Ovary (tissue), 9 donors: ENCODE measurements around the gene SOX10. TPM values are rescaled to one million over a fixed set of nuclear protein-coding genes. Genes with fewer than 3 reads are reported as not detected.
"Not testable (repeated sequence)": the region's sequence is repeated elsewhere in the genome, so short reads cannot be mapped to it uniquely, and the experiment has no call there.

Experiments
- DNase-seq, 5 donors: peaks; one replicate each; pipeline ENCODE4 v3.0.0-alpha.2; 2019 to 2020
- H3K27ac ChIP-seq, 2 donors: fragments of 200-600 bp; one replicate each; pipeline versions ENCODE4 v1.5.1 to v1.8.0; 2019 to 2022
- H3K27me3 ChIP-seq: fragments of 200-600 bp; one replicate; pipeline ENCODE4 v1.8.0; 2022
- H3K36me3 ChIP-seq: fragments of 200-600 bp; sonication (generic); one replicate; pipeline ENCODE4 v1.5.1; 2019
- H3K4me1 ChIP-seq: one replicate; pipeline ENCODE4 v1.8.1; 2013; ENCODE audit warnings: mild to moderate bottlenecking, moderate library complexity; ENCODE audit not compliant: insufficient read depth
- H3K4me3 ChIP-seq: fragments of 200-600 bp; sonication (generic); one replicate; pipeline ENCODE4 v1.5.1; 2017
- H3K9me3 ChIP-seq, 2 donors: fragments of 200-600 bp in 1 of 2; sonication (generic) in 1 of 2; one replicate each; pipeline versions ENCODE4 v1.5.1 to v1.8.1; 2013 to 2019; ENCODE audit warnings: mild to moderate bottlenecking in 1 of 2, moderate library complexity in 1 of 2
- EP300 ChIP-seq: sonication (generic); formaldehyde crosslinking; IDR thresholded peaks from one replicate; pipeline ENCODE4 v1.6.1; 2017; ENCODE audit warnings: antibody characterized with exemption
- POLR2A ChIP-seq: fragments of 450-650 bp; IDR thresholded peaks from one replicate; pipeline ENCODE4 v1.6.1; 2017; ENCODE audit warnings: antibody characterized with exemption, mild to moderate bottlenecking, moderate library complexity
- WGBS, 3 donors: extraction: QIAGEN DNeasy Blood & Tissue Kit in 1 of 3; methylation state at CpG; one replicate each; pipeline versions ENCODE4 v1.1.5 to v1.1.7; 2013 to 2017; 5-methylcytosine and 5-hydroxymethylcytosine counted together
- intact Hi-C, 4 donors: fragments of 100-400 bp; cut with DNase I; formaldehyde crosslinking; loops; one replicate each; pipeline versions ENCODE4 v1.11.0 to v1.15.1; 2022 to 2023
- polyA plus RNA-seq, 2 donors: library from polyadenylated mRNA; stranded (reverse); fragments of 200-250 nt in 1 of 2; fragments of 350-450 nt in 1 of 2; fragmentation: Illumina TruSeq in 1 of 2; extraction: RNeasy Lipid Tissue Mini Kit (QIAGEN cat#74804) in 1 of 2; gene quantifications; one replicate each; pipeline ENCODE4 v1.2.3, GENCODE V29; 2013 to 2014
- total RNA-seq, 7 donors: library from RNA; depleted of rRNA in 2 of 7; stranded (reverse); fragments of >200 nt in 2 of 7; fragmentation: NEBNext Ultra II Directional in 3 of 7; extraction: Animal tissue kit (Norgen Biotek cat#: 25700) in 3 of 7; gene quantifications; one replicate each; pipeline versions ENCODE4 v1.1.0 to v1.2.4, GENCODE V29; 2016 to 2023
- TF ChIP-seq, protein P1 (sequence below), 3 donors: fragments of 450-650 bp in 2 of 3; fragments of 200-600 bp in 1 of 3; IDR thresholded peaks; one replicate each; pipeline versions ENCODE4 v1.5.1 to v1.8.0; 2016 to 2022; ENCODE audit warnings: antibody characterized with exemption in 3 of 3, mild to moderate bottlenecking in 1 of 3
- donor health status: DM: no; HTN: no; CAD: no; lungs with moderate emphysema.
- donor health status: DM: no; HTN: no; CAD: no.
- donor health status: Bipolar disorder and iron deficiency.
- donor health status: DM: yes; HTN: yes; CAD: no.
- donor health status: DM: no; HTN: no; CAD: no.
- donor health status: DM: yes; HTN: yes; CAD: no.

SOX10 gene
- total and polyA plus RNA-seq, 9 donors: 0.11 to 3.2 (median 1.3) TPM; not detected in 2

GRCh38 chr22:37953437-37954179 is 30.7 kb downstream of the SOX10 start, which contains the start of the genes C22orf23 and POLR2F:
TSS of gene C22orf23 (minus strand) at chr22:37953601. CDS start at chr22:37953149, 452 bp downstream.
TSS of gene POLR2F (plus strand) at chr22:37953699. CDS start at chr22:37953788, 89 bp downstream.
- Histone ChIP-seq H3K4me3 (peak within 1 kb of the TSS; percentile 63), H3K27me3 (no peaks in the 10 kb centered on the region), H3K9me3 (no peaks in the 10 kb centered on the region), H3K4me1 (peaks cover 7% of the 10 kb centered on the region), H3K27ac (peak within 1 kb of the TSS in 1 of 2 donors; percentile 34), H3K36me3 (no peaks in the 10 kb centered on the region)
- 0% methylated on average over 52 of the region's 52 CpGs for WGBS, 3 donors
- TF ChIP-seq EP300: no peak
- peak; percentile 52 for TF ChIP-seq POLR2A
- TF ChIP-seq, protein P1, sequence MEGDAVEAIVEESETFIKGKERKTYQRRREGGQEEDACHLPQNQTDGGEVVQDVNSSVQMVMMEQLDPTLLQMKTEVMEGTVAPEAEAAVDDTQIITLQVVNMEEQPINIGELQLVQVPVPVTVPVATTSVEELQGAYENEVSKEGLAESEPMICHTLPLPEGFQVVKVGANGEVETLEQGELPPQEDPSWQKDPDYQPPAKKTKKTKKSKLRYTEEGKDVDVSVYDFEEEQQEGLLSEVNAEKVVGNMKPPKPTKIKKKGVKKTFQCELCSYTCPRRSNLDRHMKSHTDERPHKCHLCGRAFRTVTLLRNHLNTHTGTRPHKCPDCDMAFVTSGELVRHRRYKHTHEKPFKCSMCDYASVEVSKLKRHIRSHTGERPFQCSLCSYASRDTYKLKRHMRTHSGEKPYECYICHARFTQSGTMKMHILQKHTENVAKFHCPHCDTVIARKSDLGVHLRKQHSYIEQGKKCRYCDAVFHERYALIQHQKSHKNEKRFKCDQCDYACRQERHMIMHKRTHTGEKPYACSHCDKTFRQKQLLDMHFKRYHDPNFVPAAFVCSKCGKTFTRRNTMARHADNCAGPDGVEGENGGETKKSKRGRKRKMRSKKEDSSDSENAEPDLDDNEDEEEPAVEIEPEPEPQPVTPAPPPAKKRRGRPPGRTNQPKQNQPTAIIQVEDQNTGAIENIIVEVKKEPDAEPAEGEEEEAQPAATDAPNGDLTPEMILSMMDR (IDR thresholded peaks at IDR 0.05): no peak
- intact Hi-C loops: loop anchor here in 1 of 4 donors (5.0 kb wide), 1 partner anchor 136 kb away; no protein-coding TSS in a partner anchor
- DNase-seq: peak; percentile 95 to 98 (median 96)

GRCh38 chr22:37953062-37953436 is 31.3 kb downstream of the SOX10 start:
- intact Hi-C loops: loop anchor here in 1 of 4 donors (5.0 kb wide), 1 partner anchor 136 kb away; no protein-coding TSS in a partner anchor
- 0 to 1% (median 0%) methylated on average over 13 of the region's 13 CpGs for WGBS, 3 donors
- Histone ChIP-seq H3K36me3 (no peaks in the 10 kb centered on the region), H3K27me3 (no peaks in the 10 kb centered on the region), H3K27ac (no peak overlapping the region), H3K9me3 (no peaks in the 10 kb centered on the region), H3K4me1 (peaks cover 7% of the 10 kb centered on the region), H3K4me3 (peak overlapping the region; percentile 63)
- peak in 2 of 5 donors; percentile 40 to 43 for DNase-seq
- TF ChIP-seq POLR2A: no peak
- TF ChIP-seq, protein P1 (IDR thresholded peaks at IDR 0.05): no peak
- no peak for TF ChIP-seq EP300

GRCh38 chr22:37952629-37953028 is 31.7 kb downstream of the SOX10 start:
- H3K4me1 ChIP-seq, DNase-seq, H3K9me3 ChIP-seq, H3K36me3 ChIP-seq, H3K27me3 ChIP-seq, H3K27ac ChIP-seq: not testable (repeated sequence)
- 4 to 6% (median 5%) methylated on average over 20 of the region's 20 CpGs for WGBS, 3 donors
- H3K4me3 ChIP-seq: peak overlapping the region; percentile 63
- intact Hi-C loops: loop anchor here in 1 of 4 donors (5.0 kb wide), 1 partner anchor 135 kb away; no protein-coding TSS in a partner anchor

- H3K27ac ChIP-seq: no peak overlapping the region
- intact Hi-C loops: loop anchor here in 1 of 4 donors (5.0 kb wide), 1 partner anchor 134 kb away; no protein-coding TSS in a partner anchor
- TF ChIP-seq POLR2A (no peak), EP300 (no peak)
- TF ChIP-seq, protein P1 (IDR thresholded peaks at IDR 0.05): no peak
- no peaks in the 10 kb centered on the region for H3K36me3 ChIP-seq
- H3K27me3 ChIP-seq: no peaks in the 10 kb centered on the region
- WGBS, 3 donors: 48 to 54% (median 53%) methylated on average over 8 of the region's 8 CpGs
- H3K9me3 ChIP-seq: no peaks in the 10 kb centered on the region
- H3K4me3 ChIP-seq: no peak overlapping the region
- peaks cover 7% of the 10 kb centered on the region for H3K4me1 ChIP-seq
- DNase-seq: no peak
Measured at GRCh38 chr22:37951305-37951704, 33.0 kb downstream of the SOX10 start.

DNA sequence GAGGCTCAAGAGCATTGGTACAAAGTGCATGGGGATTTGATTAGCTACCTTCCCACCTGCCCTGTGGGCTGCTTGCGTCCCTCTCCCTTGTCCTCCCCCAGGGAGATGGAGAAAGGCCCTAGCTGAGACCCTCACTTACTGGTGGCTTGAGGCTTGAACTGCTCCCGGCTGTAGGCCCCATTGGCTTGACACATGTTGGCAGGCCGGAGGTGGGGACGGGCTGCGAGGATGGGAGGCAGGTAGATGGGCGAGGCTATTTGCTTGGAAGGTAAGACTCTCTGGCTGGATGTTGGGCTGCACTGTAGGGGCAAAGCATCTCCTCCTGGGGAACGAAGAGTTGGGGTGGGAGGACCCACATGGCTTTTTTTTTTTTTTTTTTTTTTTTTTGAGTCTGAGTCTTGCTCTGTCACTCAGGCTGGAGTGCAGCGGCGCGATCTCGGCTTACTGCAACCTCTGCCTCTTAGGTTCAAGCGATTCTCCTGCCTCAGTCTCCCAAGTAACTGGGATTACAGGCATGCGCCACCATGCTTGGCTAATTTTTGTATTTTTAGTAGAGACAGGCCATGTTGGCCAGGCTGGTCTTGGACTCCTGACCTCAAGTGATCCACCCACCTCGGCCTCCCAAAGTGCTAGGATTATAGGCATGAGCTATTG is 37.1 kb downstream of the SOX10 start:
- H3K27ac ChIP-seq, H3K27me3 ChIP-seq, intact Hi-C loops, H3K4me1 ChIP-seq, H3K9me3 ChIP-seq, H3K4me3 ChIP-seq, DNase-seq, H3K36me3 ChIP-seq: not testable (repeated sequence)
- WGBS, 3 donors: 91 to 94% (median 92%) methylated on average over 14 of the region's 14 CpGs

GRCh38 chr22:37944423-37944822 is 39.9 kb downstream of the SOX10 start:
- DNase-seq, H3K9me3 ChIP-seq, H3K36me3 ChIP-seq, H3K27ac ChIP-seq, intact Hi-C loops, H3K4me1 ChIP-seq, H3K4me3 ChIP-seq, H3K27me3 ChIP-seq: not testable (repeated sequence)
- WGBS, 3 donors: 92 to 94% (median 92%) methylated on average over 11 of the region's 11 CpGs
